ENCODE measurements around the gene PFKP.

GRCh38 chr10:3067859-3068179 lies 471 bp downstream of the PFKP start:
- TF ChIP-seq CTCF (IDR thresholded peaks at IDR 0.05) (no peak), POLR2A (IDR thresholded peaks at IDR 0.05) (no peak)
